ENCODE measurements around the gene TACR1.

The TACR1 gene

DNA sequence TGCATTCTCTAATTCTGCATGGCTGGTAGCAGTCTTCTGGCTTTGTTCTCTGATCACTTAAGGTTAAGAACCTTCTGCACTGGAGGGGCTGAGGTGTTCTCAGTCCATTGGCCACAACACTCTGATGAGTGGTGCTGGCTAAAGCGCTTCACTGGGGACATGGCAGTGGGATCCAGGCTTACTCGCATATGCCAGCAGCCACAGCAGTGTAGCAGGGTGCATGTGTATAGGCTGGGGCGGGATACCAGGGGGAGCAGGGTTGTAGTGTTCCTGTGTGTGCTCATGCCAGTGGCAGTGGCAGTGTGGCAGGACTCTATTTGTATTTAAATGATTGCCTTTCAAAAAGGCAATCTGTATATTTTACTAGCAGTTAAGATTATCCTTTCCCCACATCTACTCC lies 11.1 kb upstream of the TACR1 start:
- Histone ChIP-seq H3K27me3 (ENCODE audit: control insufficient read depth, insufficient read depth, low read length) (no peaks in the 10 kb centered on the region), H3K79me2 (no peaks in the 10 kb centered on the region), H3K36me3 (ENCODE audit: control insufficient read depth, insufficient read depth, low read length) (no peaks in the 10 kb centered on the region), H3K9ac (no peak overlapping the region), H3K4me1 (no peaks in the 10 kb centered on the region), H2AFZ (no peak overlapping the region), H3K9me3 (ENCODE audit: control insufficient read depth, low read length) (no peaks in the 10 kb centered on the region), H3K4me2 (ENCODE audit: low read length) (no peak overlapping the region), H3K27ac (no peak overlapping the region), H3K4me3 (ENCODE audit: low read depth, low read length) (no peak overlapping the region)
- TF ChIP-seq, protein P1, sequence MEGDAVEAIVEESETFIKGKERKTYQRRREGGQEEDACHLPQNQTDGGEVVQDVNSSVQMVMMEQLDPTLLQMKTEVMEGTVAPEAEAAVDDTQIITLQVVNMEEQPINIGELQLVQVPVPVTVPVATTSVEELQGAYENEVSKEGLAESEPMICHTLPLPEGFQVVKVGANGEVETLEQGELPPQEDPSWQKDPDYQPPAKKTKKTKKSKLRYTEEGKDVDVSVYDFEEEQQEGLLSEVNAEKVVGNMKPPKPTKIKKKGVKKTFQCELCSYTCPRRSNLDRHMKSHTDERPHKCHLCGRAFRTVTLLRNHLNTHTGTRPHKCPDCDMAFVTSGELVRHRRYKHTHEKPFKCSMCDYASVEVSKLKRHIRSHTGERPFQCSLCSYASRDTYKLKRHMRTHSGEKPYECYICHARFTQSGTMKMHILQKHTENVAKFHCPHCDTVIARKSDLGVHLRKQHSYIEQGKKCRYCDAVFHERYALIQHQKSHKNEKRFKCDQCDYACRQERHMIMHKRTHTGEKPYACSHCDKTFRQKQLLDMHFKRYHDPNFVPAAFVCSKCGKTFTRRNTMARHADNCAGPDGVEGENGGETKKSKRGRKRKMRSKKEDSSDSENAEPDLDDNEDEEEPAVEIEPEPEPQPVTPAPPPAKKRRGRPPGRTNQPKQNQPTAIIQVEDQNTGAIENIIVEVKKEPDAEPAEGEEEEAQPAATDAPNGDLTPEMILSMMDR (IDR thresholded peaks at IDR 0.05), result no peak

DNA sequence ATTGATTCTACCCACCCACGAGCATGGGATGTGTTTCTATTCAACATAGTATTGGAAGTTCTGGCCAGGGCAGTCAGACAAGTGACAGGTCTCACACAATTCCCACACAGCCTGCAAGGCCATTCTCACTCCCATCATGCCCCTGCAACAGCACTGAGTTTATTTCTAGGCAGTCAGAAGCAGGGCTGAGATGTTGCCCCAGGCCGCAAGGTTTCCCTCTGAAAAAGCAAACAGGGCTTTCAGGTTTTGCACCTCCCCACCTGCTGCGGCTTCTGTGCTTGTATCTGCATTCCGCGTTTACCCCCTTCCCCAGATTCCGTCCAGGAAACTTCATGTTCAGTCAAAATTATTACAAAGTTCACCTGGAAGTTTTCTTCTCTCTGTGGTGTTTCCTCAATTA lies 9.4 kb upstream of the TACR1 start:
- Histone ChIP-seq H3K9me3 (ENCODE audit: control insufficient read depth, low read length) (no peaks in the 10 kb centered on the region), H3K27ac (no peak overlapping the region), H3K4me3 (ENCODE audit: low read depth, low read length) (no peak overlapping the region), H3K27me3 (ENCODE audit: control insufficient read depth, insufficient read depth, low read length) (no peaks in the 10 kb centered on the region), H3K79me2 (no peaks in the 10 kb centered on the region), H3K4me1 (no peaks in the 10 kb centered on the region), H3K4me2 (ENCODE audit: low read length) (no peak overlapping the region), H3K9ac (no peak overlapping the region), H2AFZ (no peak overlapping the region), H3K36me3 (ENCODE audit: control insufficient read depth, insufficient read depth, low read length) (no peaks in the 10 kb centered on the region)
- TF ChIP-seq, protein P1 (IDR thresholded peaks at IDR 0.05), result no peak

DNA sequence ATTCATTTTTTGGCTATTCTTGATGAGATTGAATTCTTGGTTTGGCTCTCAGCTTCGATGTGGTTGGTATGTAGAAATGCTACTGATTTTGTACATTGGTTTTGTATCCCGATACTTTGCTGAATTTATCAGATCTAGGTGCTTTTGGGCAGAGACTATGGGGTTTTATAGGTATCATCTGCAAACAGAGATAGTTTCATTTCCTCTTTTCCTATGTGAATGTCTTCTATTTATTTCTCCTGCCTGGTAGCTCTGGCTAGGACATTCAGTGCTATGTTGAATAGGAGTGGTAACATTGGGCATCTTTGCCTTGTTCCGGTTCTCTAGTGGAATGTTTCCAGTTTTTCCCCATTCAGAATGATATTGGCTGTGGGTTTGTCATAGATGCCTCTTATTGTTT lies 5.5 kb upstream of the TACR1 start:
- no peak overlapping the region for H3K4me3 ChIP-seq (ENCODE audit: low read depth, low read length)
- H3K27ac ChIP-seq, result no peak overlapping the region
- H3K9ac ChIP-seq, result no peak overlapping the region
- H3K27me3 ChIP-seq (ENCODE audit: control insufficient read depth, insufficient read depth, low read length), result no peaks in the 10 kb centered on the region
- no peaks in the 10 kb centered on the region for H3K79me2 ChIP-seq
- H3K9me3 ChIP-seq (ENCODE audit: control insufficient read depth, low read length), result no peaks in the 10 kb centered on the region
- no peak overlapping the region for H2AFZ ChIP-seq
- H3K4me2 ChIP-seq (ENCODE audit: low read length), result no peak overlapping the region
- H3K4me1 ChIP-seq, result no peaks in the 10 kb centered on the region
- TF ChIP-seq, protein P1 (IDR thresholded peaks at IDR 0.05), result no peak
- no peaks in the 10 kb centered on the region for H3K36me3 ChIP-seq (ENCODE audit: control insufficient read depth, insufficient read depth, low read length)

DNA sequence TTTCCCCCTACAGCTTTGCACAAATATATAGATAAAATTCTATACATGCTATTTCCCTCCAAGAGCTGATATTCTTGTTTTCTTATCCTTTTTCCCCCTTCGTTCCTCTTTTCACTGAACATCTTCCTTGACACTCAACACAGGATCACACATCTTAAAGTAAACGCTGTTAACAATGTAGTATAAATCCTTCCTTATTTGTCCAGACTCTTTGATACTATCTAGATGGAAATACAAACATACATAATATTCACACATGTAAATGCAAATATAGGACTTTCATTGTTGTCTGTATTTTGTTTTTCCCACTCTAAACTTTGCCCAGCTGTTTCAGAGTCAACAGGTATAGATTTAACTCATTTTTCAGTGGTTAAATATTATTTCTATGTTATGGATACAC lies 3.0 kb upstream of the TACR1 start:
- no peaks in the 10 kb centered on the region for H3K27me3 ChIP-seq (ENCODE audit: control insufficient read depth, insufficient read depth, low read length)
- TF ChIP-seq, protein P1 (IDR thresholded peaks at IDR 0.05), result no peak
- no peak overlapping the region for H3K4me3 ChIP-seq (ENCODE audit: low read depth, low read length)

More for the DNA sequence above, 3.0 kb upstream of the TACR1 start:
- Histone ChIP-seq H3K27ac (no peak overlapping the region), H3K4me1 (no peaks in the 10 kb centered on the region), H2AFZ (no peak overlapping the region), H3K36me3 (ENCODE audit: control insufficient read depth, insufficient read depth, low read length) (no peaks in the 10 kb centered on the region), H3K9ac (no peak overlapping the region), H3K4me2 (ENCODE audit: low read length) (no peak overlapping the region), H3K9me3 (ENCODE audit: control insufficient read depth, low read length) (no peaks in the 10 kb centered on the region), H3K79me2 (no peaks in the 10 kb centered on the region)

Data from parathyroid adenoma (tissue), 2 donors.